GM19397 (cell line): ENCODE data around the gene SLC47A1.
"Not testable (repeated sequence)": the region's sequence is repeated elsewhere in the genome, so short reads cannot be mapped to it uniquely, and the experiment has no call there.

ENCODE experiments used
- ATAC-seq: cut with Tn5 transposase; IDR thresholded peaks from one replicate; pipeline ENCODE4 v1.9.1; 2021; ENCODE audit warnings: mild to moderate bottlenecking, moderate library complexity; ENCODE audit not compliant: unreplicated experiment

The SLC47A1 gene

DNA sequence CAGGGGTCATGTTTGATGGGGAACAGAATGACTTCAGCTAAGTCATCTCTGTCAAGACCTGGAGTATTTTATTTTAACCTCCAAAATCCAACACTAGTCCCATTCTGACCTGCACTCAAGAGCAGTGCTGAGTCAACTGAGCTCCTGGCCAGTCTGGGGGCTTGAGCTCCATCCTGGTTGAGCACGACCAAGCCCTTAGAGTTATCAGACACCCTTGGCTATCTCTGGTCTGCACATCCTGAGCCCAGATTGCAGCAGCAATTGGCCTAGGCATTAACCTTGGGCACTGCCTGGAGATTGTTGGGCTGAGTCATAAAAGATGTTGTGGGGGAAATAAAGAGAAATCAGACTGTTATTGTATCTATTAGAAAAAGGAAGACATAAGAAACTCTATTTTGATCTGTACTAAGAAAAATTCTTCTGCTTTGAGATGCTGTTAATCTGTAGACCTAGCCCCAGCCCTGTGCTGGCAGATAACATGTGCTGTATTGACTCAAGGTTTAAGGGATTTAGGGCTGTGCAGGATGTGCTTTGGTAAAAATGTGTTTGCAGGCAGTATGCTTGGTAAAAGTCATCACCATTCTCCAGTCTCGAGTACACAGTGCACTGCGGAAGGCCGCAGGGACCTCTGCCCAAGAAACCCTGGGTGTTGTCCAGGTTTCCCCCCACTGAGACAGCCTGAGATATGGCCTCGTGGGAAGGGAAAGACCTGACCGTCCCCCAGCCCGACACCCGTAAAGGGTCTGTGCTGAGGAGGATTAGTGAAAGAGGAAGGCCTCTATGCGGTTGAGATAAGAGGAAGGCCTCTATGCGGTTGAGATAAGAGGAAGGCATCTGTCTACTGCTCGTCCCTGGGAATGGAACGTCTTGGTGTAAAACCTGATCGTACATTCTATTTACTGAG lies 14.0 kb upstream of the SLC47A1 start:
- not testable (repeated sequence) for ATAC-seq

DNA sequence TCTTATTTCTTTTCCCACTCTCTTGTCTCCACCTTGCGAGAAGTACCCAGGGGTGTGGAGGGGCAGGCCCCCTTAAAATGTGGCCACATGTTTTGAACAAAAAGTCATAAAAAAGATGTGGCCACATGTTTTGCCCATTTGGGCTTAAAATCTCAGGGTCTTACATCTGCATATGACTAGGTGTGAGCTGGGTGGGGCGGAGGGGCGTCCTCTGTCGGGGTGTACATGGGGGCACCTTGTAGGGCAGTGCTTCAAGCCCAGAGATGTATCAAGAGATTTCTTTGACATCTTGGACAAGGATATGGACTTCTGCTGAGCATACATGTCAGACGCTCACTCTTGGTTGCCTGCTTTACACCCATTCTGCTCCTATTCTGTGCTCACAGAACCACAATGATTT lies 13.0 kb upstream of the SLC47A1 start:
- no peak for ATAC-seq

DNA sequence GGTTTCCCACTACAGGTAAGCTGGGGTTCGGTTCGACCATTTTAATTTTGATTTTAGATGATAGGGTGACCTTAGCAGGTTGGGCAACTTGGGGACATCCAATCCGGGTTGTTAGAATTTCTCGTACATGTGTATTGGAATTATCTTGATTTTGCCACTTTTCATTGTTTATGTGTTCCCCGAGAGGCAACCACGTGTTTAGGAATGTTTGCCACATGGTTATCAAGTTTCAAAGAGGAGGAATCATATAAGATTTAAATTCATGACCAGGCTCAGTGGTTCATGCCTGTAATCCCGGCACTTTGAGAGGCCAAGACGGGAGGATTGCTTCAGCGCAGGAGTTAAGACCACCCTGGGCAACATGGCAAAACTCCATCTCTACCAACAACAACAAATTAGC lies 10.0 kb upstream of the SLC47A1 start:
- ATAC-seq, result no peak

DNA sequence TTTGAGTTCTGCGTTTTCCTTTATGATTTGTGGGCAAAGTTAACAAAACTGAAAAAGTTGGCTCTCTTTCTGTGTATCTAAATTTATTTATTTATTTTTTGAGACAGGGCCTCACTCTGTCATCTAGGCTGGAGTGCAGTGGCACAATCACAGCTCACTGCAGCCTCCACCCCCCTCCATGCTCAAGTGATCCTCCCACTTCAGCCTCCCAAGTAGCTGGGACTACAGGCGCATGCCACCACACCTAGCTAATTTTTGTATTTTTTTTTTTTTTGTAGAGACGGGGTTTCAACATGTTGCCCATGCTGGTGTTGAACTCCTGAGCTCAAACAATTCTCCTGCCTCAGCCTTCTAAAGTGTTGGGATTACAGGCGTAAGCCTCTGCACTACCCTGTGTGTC lies 6.7 kb upstream of the SLC47A1 start:
- not testable (repeated sequence) for ATAC-seq

DNA sequence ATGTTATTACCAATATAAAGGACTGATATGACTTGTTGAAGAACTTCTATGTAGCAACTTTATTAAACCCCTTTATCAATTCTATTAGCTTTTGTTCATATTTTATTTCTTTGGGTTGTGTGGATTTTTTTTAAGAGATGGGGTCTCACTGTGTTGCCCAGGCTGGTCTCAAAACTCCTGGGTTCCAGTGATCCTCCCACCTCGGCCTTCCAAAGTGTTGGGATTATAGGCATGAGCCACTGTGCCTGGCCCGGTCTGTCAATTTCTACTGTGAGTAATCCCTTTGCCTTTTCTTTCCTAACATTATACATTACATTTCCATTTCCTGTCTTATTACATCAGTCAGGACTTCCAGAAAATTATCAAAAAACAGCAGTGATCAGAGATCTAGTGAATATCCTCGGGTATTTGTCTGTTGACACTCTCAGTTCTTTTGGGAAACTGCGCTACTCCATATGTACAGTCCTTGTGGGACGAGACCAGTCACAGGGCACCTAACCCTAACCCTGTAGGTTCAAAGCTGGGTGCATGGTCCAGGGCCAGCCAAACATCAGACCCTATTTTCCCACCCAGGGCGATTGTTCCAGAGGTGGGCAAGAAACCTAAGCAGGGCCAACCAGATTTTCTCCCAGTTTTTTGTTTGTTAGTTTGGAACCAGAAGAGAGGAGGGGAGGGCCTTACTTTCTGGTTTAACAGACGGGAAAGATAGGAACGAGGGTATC lies 1.7 kb upstream of the SLC47A1 start:
- ATAC-seq, result no peak

DNA sequence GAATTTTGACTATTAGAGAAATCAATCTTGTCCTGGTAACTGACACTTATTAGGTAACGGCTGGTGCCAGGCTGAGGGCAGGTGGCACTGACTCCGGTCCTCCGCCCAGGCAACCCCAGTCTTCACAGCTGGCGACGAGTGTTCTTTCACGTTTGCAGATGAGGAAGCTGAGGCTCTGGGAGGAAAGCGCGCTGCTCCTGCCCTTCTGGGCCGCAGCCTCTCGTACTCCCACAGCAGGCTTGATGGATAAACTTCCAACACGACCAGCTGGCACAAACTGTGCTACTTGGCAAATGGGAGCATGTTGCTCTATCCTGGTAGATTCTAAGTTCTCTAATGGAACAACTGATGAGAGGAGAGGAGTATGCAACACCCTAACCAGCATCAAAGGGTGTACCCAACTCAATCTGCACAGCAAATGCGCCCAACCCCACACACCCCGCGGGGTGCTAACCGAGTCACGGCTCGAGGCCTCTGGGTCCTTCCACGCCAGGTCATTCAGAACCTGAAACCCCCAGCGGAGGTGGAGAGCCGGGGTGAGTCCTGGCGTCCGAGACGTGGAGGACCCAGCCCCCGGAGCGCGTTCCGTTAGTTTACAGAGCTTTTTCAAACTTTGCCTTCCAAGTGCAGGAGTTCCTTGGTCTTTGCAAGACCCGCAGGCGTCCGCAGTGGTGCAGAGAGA lies 477 bp upstream of the SLC47A1 start:
- no peak for ATAC-seq

DNA sequence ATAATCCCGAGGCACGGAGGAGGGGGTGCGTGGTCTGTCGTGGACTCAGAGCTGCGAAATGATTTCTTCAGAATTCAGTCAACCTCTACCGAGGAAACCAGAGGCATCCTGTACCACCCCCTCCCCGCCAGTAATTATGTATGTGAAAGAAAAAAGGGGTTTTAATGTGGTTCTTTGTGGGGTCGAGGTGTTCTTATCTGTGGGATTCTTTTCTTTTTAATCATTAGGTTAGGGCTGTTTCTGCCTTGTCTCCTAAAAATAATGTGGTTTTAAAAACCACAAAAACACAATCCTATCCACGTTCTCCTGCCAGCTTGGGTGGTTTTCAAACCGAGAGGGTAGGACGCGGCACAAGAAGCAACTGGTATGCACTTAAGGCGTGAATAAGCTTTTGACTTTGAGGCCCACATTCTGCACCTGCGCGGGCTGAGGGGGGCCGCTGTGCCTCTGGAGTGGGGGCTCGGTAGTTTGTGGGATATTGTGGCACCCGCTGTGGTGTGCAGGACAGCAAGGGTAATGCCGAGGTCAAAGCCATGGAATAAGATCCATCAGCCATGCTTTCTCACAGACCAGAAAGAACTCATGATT lies 1.0 kb downstream of the SLC47A1 start:
- ATAC-seq, result no peak

DNA sequence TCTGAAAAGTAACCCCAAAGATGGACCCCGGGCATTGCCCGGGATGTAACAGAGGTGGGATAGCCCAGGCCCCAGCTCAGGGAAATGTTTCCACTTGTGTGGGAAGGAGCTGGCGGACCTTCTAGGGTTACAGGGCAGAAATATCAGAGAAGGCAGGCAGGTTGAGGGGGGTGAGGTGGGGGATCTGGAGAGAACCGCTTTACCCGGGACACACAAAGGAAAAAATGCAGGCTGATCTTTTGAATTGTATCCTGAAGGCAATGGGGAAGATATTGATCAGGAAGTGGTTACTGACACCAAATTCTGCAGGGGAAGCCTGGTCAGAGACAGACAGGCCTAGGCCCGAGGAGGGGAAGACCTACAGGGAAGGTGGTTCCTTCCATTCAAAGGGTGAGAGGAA lies 3.5 kb downstream of the SLC47A1 start:
- ATAC-seq, result no peak

DNA sequence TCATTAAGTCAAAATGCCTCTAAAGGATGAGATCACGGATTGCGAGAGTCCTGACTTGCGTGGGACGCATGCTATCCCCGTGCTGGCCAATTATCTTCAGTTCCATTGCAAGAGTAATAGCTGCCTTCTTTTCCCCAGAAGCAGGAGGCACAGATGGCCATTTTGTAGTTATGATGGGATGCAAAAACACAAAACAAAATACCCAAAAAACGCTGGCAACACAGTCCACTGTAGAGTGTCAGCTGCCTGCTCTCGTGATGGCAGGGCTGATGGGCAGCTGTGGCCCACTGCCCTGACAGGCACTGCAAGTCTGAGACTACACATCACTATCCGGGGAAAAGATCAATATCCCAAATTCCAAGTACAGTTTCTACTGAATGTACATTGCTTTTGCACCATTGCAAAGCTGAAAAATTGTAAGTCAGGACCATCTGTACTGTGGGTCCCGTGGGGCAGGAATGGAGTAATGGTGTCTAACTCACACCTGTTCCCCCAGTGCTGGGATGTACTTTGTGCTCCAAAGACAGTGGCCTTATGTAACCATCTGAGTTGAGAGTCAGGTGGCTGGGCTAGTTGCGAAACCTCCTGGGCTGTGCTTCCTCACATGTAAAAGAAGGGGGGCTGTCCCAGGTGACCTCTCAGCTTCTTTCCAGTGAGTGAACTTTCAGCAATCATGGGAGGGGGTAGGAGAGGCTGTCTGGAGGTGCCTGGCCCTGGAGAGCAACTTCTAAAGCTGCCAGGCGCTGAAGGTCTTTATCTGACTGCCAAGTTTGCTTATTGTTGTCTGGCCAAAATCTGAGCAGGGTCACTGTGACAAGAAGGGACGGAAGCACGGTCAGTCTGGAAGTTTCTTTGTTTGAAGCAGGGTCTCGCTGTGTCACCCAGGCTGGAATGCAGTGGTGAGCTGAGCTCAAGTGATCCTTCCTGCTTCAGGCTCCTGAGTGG lies 4.7 kb downstream of the SLC47A1 start:
- ATAC-seq, result no peak

DNA sequence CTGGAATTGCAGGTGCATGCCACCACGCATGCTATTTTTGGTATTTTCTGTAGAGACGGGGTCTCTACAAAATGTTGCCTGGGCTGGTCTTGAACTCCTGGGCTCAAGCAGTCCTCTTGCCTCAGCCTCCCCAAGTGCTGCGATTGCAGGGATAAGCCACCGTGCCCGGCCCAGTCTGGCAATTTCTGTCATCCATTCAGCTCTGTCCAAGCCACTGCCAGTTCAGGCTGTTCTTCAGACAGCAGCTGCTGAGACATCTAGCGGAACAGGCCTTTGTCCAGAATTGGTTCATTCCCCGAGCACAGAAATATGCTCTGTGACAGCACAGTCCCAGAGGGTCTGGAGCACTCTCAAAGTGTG lies 5.4 kb downstream of the SLC47A1 start:
- ATAC-seq, result no peak

DNA sequence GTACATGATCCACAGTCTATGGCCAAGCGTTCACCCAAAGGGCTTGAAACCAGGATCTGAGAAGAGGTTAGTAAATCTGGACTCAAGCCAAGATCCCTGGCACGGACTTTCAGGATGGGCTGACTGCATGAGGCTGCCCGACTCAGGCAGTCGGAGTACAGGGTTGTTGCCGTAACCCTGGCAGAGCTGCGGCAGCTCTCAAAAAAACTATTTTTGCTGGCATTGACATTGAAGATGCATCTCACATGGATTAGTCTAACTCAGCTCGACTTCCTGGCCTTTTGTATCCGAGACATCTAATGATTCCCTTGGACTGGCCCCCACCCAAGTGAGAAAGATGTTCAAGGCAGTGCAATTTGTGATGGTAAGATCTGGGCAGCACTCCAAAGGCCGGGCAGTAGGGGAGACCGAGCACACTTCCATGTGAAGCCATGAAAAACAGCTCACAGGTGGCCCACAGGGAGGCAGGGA lies 6.2 kb downstream of the SLC47A1 start:
- no peak for ATAC-seq

DNA sequence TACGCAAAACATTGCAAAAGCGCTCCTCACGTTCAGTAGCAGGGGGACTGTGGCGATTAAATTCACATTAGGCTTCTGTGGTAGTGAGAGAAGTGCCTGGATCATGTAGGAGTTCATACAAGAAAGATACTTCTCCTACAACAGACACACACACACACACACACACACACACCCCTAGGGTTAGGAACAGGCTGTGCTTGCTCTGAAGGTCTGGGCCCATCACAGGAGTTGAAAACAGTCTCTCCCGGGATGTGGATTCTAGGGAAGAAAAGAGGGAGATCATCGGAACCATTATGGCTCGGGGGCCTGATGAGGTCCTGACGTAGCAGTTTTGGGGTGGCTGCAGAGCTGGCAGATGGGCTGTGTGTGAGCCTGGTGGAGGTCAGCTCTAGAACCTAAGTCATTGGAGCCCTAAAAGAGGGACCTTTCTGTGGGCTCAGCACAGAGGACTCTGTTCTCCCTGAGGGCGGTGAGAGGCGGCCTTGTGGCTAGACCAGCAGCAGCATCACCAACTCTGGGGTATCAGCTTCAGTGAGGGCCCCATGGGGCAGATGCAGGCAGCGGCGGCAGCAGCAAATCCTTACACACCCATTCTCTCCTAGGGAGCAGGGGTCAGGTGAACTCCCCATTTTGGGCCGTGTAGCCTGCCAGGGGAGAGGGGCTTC lies 7.2 kb downstream of the SLC47A1 start:
- ATAC-seq, result no peak

DNA sequence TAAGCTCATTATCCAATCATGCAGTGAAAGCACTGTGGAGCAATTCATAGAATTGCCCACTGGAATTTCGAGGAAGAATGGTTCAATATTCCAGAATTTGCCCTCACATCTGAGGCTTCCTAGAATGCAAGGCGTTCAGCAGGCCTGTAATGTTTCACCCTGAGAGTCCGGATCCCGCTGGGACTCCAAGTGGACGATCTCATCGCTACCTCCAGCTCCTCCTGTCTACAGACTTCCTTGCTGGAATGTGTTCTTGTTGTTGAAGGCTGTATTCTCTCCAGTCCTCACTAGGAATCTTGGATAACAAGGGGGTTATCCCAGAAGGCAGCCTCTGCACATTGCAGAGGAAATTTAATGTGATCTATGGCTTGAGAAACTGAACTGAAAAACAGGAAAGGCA lies 7.8 kb downstream of the SLC47A1 start:
- ATAC-seq, result no peak

DNA sequence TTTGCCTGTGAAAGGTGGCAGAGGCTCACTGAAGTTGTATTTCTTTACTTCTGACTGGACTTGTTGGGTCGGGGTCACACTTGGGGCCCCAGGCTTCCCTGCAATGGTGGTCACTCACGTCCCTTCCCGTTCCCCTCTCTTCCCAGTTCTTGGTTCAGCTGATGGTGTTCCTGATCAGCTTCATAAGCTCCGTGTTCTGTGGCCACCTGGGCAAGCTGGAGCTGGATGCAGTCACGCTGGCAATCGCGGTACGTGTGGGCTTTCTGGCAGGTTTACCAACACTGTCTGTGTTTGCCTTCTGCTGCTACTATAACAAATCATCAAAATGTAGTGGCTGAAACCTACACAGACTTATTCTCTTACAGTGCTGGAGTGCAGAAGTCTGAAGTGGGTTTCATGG lies 8.6 kb downstream of the SLC47A1 start:
- ATAC-seq, result no peak

DNA sequence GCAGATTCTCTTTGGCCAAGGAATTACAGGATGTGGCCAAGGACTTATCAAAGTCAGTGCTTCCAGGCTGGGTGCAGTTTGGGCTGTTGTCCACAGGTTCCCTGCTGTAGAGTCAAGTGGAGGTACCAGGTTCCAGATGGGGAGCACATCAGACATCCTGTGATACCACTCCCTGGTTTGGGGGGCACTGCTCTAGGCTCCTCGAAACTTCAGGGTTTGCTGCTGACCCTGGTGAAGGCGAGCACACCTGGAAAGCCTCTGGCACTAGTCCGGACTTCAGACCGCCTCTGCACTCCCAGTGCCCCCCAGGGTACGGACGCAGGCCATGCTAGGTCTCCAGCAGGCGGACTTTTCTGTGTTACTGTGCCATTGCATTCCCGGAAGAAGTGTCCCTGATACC lies 10.7 kb downstream of the SLC47A1 start:
- ATAC-seq, result no peak

DNA sequence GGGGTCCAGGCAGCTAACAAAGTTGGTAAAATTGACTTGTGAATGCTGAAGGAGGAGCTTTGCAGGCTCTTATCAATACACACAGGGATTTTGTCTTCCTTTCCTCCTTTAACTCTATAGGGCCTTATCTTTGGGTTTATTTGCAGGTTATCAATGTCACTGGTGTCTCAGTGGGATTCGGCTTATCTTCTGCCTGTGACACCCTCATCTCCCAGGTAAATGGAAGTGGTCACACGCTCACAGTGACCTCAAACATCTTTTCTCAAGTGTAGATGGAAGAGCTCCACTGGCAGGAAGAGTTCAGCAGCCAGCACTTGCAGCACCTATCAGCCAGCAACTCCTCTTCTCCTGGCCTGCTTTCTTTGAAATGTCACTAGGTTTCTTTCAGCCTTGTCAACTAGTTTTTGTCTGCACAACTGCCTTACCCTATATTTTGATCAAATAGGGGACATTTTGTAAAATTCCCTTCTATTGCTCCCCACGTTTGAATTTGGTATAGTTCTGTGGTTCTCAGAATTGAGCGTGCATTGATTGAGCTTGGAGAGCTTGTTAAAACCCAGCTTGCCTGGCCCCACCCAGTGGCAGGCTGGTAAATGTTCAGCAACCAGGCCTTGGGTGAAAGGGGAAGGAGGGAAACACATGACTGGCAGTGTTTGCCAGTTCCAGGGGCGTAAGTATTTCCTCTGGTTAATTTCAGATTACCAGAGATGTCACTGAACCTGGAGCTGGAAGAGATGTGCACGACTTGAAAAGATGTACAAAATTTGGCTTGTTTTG lies 12.8 kb downstream of the SLC47A1 start:
- no peak for ATAC-seq

DNA sequence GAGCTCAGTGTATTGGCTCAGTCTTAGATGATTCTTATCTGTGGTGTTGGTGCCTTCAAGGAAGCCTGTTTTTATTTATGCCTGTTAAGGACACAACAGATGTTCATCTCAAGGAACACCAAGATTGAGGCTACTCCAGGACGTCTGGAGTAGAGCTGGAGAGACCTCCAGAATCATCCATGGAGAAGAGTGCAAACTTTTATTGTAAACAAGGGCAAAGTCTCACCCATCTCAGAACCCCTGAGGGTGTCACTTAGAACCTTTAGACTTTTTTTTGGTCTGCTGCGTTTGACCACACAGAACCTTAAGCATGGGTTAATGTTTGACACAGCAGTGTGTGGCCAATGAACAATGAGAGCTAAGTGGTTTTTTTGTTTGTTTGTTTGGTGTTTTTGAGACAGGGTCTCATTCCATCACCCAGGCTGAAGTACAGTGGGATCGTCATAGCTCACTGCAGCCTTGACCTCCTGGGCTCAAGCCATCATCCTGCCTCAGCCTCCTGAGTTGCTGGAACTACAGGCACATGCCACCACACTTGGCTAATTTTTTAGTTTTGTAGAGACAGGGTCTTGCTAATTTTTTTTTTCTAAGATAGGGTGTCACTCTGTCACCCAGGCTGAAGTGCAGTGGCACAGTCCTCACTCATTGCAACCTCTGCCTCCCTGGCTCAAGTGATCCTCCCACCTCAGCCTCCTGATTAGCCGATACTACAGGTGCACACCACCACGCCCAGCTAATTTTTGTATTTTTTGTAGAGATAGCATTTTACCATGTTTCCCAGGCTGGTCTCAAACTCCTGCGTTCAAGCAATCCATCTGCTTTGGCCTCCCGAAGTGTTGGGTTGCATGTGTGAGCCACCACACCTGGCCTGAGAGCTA lies 16.3 kb downstream of the SLC47A1 start:
- no peak for ATAC-seq

DNA sequence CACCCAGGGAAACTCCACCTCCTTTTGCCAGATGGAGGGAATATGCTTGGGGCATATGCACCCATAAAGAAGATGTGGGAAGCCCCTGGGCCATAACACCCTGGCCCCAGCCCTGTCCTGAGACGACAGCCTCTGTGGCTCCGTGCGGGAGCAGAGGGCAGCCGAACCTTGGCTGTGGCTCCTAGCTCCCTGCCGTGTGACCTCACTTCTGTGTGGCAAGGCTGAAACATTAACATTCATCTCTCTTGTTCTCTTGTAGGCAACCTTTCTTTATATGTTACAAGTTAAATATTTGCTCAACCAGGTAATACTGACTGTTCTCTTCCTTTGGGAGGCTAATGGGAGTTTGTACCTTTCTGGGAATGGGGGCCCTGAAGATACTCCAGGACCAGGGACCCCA lies 17.5 kb downstream of the SLC47A1 start:
- no peak for ATAC-seq
